HEK293 (cell line): ENCODE results near the gene ATE1.

ENCODE experiments used
- CTCF ChIA-PET: fragments of 350-600 bp; formaldehyde crosslinking; extraction: SDS; loops from one replicate; lab custom pipeline; 2021; ENCODE audit warnings: antibody characterized with exemption; lab: Yijun Ruan, JAX
- POLR2A ChIA-PET: fragments of 300-600 bp; formaldehyde crosslinking; extraction: SDS; loops from one replicate; lab custom pipeline; 2020; ENCODE audit warnings: antibody characterized with exemption, inconsistent platforms; lab: Yijun Ruan, JAX
- H3K27ac ChIP-seq: fragments of 200-500 bp; sonication (Bioruptor generic); 2 replicates; pipeline ENCODE4 v1.5.1; 2014; ENCODE audit warnings: low read depth, low read length, control low read depth, inconsistent platforms; ENCODE audit errors: extremely low read depth
- H3K36me3 ChIP-seq, 2 experiments: fragments of 200-500 bp in 1 of 2; sonication (Bioruptor generic) in 1 of 2; 1 replicate in 1 of 2; 2 replicates in 1 of 2; pipeline ENCODE4 v1.5.1; 2014 to 2017; ENCODE audit warnings: inconsistent platforms in 2 of 2, low read length in 2 of 2; ENCODE audit not compliant: control insufficient read depth in 2 of 2, insufficient read depth in 1 of 2
- H3K4me1 ChIP-seq: fragments of 200-500 bp; sonication (Bioruptor generic); 2 replicates; pipeline ENCODE4 v1.5.1; 2014; ENCODE audit warnings: mild to moderate bottlenecking, low read length, inconsistent platforms; ENCODE audit not compliant: control insufficient read depth, insufficient read depth
- H3K4me3 ChIP-seq: 2 replicates; pipeline ENCODE4 v1.5.1; 2011; ENCODE audit warnings: low read depth, mild to moderate bottlenecking, control low read depth, low read length, moderate library complexity
- H3K9me3 ChIP-seq: fragments of 200-500 bp; sonication (Bioruptor generic); 2 replicates; pipeline ENCODE4 v1.5.1; 2014; ENCODE audit warnings: low read depth, low read length, inconsistent platforms; ENCODE audit not compliant: control insufficient read depth, insufficient read depth
- GLI2 ChIP-seq: fragments of 450-650 bp; formaldehyde crosslinking; IDR thresholded peaks from 2 replicates; pipeline ENCODE4; 2017; ENCODE audit warnings: missing biosample characterization, missing genetic modification characterization, low read depth, borderline replicate concordance
- GLI4 ChIP-seq: fragments of 450-650 bp; formaldehyde crosslinking; IDR thresholded peaks from 2 replicates; pipeline ENCODE4 v1.5.1; 2016; ENCODE audit warnings: missing biosample characterization, missing genetic modification characterization
- KLF1 ChIP-seq: fragments of 450-650 bp; formaldehyde crosslinking; IDR thresholded peaks from 2 replicates; pipeline ENCODE4 v1.5.1; 2016; ENCODE audit warnings: missing biosample characterization, missing genetic modification characterization
- KLF16 ChIP-seq: fragments of 450-650 bp; formaldehyde crosslinking; IDR thresholded peaks from 2 replicates; pipeline ENCODE4 v1.5.1; 2017; ENCODE audit warnings: missing biosample characterization, missing genetic modification characterization
- MEIS1 ChIP-seq: sonication (generic); formaldehyde crosslinking; IDR thresholded peaks from 2 replicates; pipeline ENCODE4 v1.8.1; 2022; ENCODE audit warnings: missing genetic modification reagents, mild to moderate bottlenecking, borderline replicate concordance
- MZF1 ChIP-seq: fragments of 450-650 bp; formaldehyde crosslinking; IDR thresholded peaks from 2 replicates; pipeline ENCODE4 v1.5.1; 2017; ENCODE audit warnings: missing biosample characterization, missing genetic modification characterization, borderline replicate concordance
- REPIN1 ChIP-seq: fragments of 450-650 bp; formaldehyde crosslinking; IDR thresholded peaks from 2 replicates; pipeline ENCODE4 v1.5.1; 2017; ENCODE audit warnings: missing biosample characterization, missing genetic modification characterization, low read depth
- SCRT2 ChIP-seq: fragments of 450-650 bp; formaldehyde crosslinking; IDR thresholded peaks from 2 replicates; pipeline ENCODE4 v1.5.1; 2016; ENCODE audit warnings: missing biosample characterization, missing genetic modification characterization
- YY2 ChIP-seq: fragments of 450-650 bp; formaldehyde crosslinking; IDR thresholded peaks from 2 replicates; pipeline ENCODE4 v1.5.1; 2016; ENCODE audit warnings: missing biosample characterization, missing genetic modification characterization
- ZEB2 ChIP-seq: fragments of 450-650 bp; formaldehyde crosslinking; IDR thresholded peaks from 2 replicates; pipeline ENCODE4 v1.5.1; 2016; ENCODE audit warnings: missing biosample characterization, missing genetic modification characterization
- ZFHX2 ChIP-seq: fragments of 450-650 bp; formaldehyde crosslinking; conservative IDR thresholded peaks from 2 replicates; pipeline ENCODE4 v1.5.1; 2016; ENCODE audit warnings: missing biosample characterization, missing genetic modification characterization
- ZFP69B ChIP-seq: fragments of 450-650 bp; formaldehyde crosslinking; IDR thresholded peaks from 2 replicates; pipeline ENCODE4 v1.5.1; 2016; ENCODE audit warnings: missing biosample characterization, missing genetic modification characterization
- ZNF292 ChIP-seq: fragments of 450-650 bp; formaldehyde crosslinking; IDR thresholded peaks from 2 replicates; pipeline ENCODE4 v1.5.1; 2016; ENCODE audit warnings: low read depth, missing biosample characterization, missing genetic modification characterization, borderline replicate concordance
- ZNF335 ChIP-seq: fragments of 450-650 bp; formaldehyde crosslinking; conservative IDR thresholded peaks from 2 replicates; pipeline ENCODE4 v1.5.1; 2016; ENCODE audit warnings: missing biosample characterization, missing genetic modification characterization
- ZNF501 ChIP-seq: fragments of 450-650 bp; formaldehyde crosslinking; IDR thresholded peaks from 2 replicates; pipeline ENCODE4 v1.5.1; 2016; ENCODE audit warnings: missing biosample characterization, missing genetic modification characterization
- ZNF558 ChIP-seq: fragments of 450-650 bp; formaldehyde crosslinking; IDR thresholded peaks from 2 replicates; pipeline ENCODE4 v1.5.1; 2016; ENCODE audit warnings: missing biosample characterization, missing genetic modification characterization
- ZNF561 ChIP-seq: fragments of 450-650 bp; IDR thresholded peaks from 2 replicates; pipeline ENCODE4 v1.5.1; 2018; ENCODE audit warnings: missing biosample characterization, missing genetic modification characterization, borderline replicate concordance
- ZNF585B ChIP-seq: fragments of 450-650 bp; formaldehyde crosslinking; IDR thresholded peaks from 2 replicates; pipeline ENCODE4 v1.5.1; 2016; ENCODE audit warnings: missing biosample characterization, missing genetic modification characterization
- ZNF610 ChIP-seq: fragments of 450-650 bp; formaldehyde crosslinking; IDR thresholded peaks from 2 replicates; pipeline ENCODE4 v1.5.1; 2016; ENCODE audit warnings: missing biosample characterization, missing genetic modification characterization, borderline replicate concordance
- ZNF664 ChIP-seq: fragments of 450-650 bp; formaldehyde crosslinking; IDR thresholded peaks from 2 replicates; pipeline ENCODE4 v1.5.1; 2016; ENCODE audit warnings: missing biosample characterization, missing genetic modification characterization
- ZNF677 ChIP-seq: fragments of 450-650 bp; IDR thresholded peaks from 2 replicates; pipeline ENCODE4 v1.5.0; 2018; ENCODE audit warnings: missing biosample characterization, mild to moderate bottlenecking, missing genetic modification characterization, moderate library complexity
- ZNF76 ChIP-seq: fragments of 450-650 bp; formaldehyde crosslinking; IDR thresholded peaks from 2 replicates; pipeline ENCODE4; 2016; ENCODE audit warnings: low read depth, missing biosample characterization, missing genetic modification characterization, borderline replicate concordance
- ZNF777 ChIP-seq: fragments of 450-650 bp; formaldehyde crosslinking; IDR thresholded peaks from 2 replicates; pipeline ENCODE4 v1.5.1; 2017; ENCODE audit warnings: missing biosample characterization, missing genetic modification characterization, borderline replicate concordance
- ZNF843 ChIP-seq: fragments of 450-650 bp; formaldehyde crosslinking; IDR thresholded peaks from 2 replicates; pipeline ENCODE4 v1.5.1; 2016; ENCODE audit warnings: missing biosample characterization, missing genetic modification characterization
- ZSCAN23 ChIP-seq: fragments of 450-650 bp; formaldehyde crosslinking; IDR thresholded peaks from 2 replicates; pipeline ENCODE4 v1.5.1; 2016; ENCODE audit warnings: missing biosample characterization, missing genetic modification characterization
- TF ChIP-seq, protein P1 (sequence below): fragments of 450-650 bp; formaldehyde crosslinking; IDR thresholded peaks from 2 replicates; pipeline ENCODE4 v1.5.1; 2016; ENCODE audit warnings: missing biosample characterization, missing genetic modification characterization
- TF ChIP-seq, protein P2 (sequence below): fragments of 450-650 bp; formaldehyde crosslinking; IDR thresholded peaks from 2 replicates; pipeline ENCODE4 v1.5.1; 2016; ENCODE audit warnings: missing biosample characterization, missing genetic modification characterization
- TF ChIP-seq, protein P3 (sequence below): fragments of 450-650 bp; formaldehyde crosslinking; conservative IDR thresholded peaks from 2 replicates; pipeline ENCODE4 v1.5.1; 2016; ENCODE audit warnings: low read depth, missing biosample characterization, missing genetic modification characterization
- TF ChIP-seq, protein P4 (sequence below): IDR thresholded peaks from 2 replicates; pipeline ENCODE4 v1.6.1; 2011; ENCODE audit warnings: mild to moderate bottlenecking, low read depth, low read length, borderline replicate concordance
- TF ChIP-seq, protein P5 (sequence below): fragments of 450-650 bp; formaldehyde crosslinking; IDR thresholded peaks from 2 replicates; pipeline ENCODE4 v1.5.1; 2016; ENCODE audit warnings: missing biosample characterization, missing genetic modification characterization

The ATE1 gene

DNA sequence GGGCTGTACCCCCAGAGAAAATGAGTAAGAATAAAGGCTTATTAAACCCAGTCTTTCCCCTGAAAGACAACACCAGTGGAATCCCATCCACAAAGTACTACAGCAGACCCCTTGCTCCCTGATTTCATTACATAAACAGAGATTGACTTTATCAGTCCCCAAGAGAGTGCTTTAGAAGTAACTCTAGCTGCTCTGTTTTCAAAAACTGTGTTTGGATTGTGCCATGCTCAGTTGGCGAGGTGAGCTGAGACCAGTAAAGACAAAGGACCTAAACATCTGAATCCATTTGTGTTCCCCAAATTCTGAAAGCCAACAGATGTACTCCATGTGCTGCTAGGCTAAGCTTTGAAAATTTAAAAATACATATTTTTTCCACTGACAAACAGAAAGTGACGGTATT is 127.0 kb downstream of the ATE1 start:
- ChIA-PET CTCF (interaction anchor here (0.7 kb wide), 1 partner anchor 100 kb away, joined by 4 read pairs; no protein-coding TSS in a partner anchor), POLR2A (no interaction called here)
- no peak for TF ChIP-seq KLF1 (tag by site-specific recombination)
- TF ChIP-seq ZNF777 = no peak
- TF ChIP-seq, protein P1, sequence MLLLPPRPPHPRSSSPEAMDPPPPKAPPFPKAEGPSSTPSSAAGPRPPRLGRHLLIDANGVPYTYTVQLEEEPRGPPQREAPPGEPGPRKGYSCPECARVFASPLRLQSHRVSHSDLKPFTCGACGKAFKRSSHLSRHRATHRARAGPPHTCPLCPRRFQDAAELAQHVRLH (tag by site-specific recombination) = peak; percentile 57; the same call in 1 of the 2 replicates
- TF ChIP-seq REPIN1 (tag by site-specific recombination) = no peak
- no peak for TF ChIP-seq ZFP69B (tag by site-specific recombination)
- TF ChIP-seq GLI4 (tag by site-specific recombination) = no peak
- no peak for TF ChIP-seq MEIS1
- TF ChIP-seq, protein P2, sequence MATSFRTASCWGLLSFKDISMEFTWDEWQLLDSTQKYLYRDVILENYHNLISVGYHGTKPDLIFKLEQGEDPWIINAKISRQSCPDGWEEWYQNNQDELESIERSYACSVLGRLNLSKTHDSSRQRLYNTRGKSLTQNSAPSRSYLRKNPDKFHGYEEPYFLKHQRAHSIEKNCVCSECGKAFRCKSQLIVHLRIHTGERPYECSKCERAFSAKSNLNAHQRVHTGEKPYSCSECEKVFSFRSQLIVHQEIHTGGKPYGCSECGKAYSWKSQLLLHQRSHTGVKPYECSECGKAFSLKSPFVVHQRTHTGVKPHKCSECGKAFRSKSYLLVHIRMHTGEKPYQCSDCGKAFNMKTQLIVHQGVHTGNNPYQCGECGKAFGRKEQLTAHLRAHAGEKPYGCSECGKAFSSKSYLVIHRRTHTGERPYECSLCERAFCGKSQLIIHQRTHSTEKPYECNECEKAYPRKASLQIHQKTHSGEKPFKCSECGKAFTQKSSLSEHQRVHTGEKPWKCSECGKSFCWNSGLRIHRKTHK (tag by site-specific recombination) = no peak
- TF ChIP-seq GLI2 (tag by site-specific recombination) = peak; percentile 16; the same call in 1 of the 2 replicates
- no peak for TF ChIP-seq ZSCAN23 (tag by site-specific recombination)
- no peak for TF ChIP-seq ZNF677
- TF ChIP-seq YY2 = no peak
- no peak for TF ChIP-seq ZNF585B
- TF ChIP-seq, protein P3, sequence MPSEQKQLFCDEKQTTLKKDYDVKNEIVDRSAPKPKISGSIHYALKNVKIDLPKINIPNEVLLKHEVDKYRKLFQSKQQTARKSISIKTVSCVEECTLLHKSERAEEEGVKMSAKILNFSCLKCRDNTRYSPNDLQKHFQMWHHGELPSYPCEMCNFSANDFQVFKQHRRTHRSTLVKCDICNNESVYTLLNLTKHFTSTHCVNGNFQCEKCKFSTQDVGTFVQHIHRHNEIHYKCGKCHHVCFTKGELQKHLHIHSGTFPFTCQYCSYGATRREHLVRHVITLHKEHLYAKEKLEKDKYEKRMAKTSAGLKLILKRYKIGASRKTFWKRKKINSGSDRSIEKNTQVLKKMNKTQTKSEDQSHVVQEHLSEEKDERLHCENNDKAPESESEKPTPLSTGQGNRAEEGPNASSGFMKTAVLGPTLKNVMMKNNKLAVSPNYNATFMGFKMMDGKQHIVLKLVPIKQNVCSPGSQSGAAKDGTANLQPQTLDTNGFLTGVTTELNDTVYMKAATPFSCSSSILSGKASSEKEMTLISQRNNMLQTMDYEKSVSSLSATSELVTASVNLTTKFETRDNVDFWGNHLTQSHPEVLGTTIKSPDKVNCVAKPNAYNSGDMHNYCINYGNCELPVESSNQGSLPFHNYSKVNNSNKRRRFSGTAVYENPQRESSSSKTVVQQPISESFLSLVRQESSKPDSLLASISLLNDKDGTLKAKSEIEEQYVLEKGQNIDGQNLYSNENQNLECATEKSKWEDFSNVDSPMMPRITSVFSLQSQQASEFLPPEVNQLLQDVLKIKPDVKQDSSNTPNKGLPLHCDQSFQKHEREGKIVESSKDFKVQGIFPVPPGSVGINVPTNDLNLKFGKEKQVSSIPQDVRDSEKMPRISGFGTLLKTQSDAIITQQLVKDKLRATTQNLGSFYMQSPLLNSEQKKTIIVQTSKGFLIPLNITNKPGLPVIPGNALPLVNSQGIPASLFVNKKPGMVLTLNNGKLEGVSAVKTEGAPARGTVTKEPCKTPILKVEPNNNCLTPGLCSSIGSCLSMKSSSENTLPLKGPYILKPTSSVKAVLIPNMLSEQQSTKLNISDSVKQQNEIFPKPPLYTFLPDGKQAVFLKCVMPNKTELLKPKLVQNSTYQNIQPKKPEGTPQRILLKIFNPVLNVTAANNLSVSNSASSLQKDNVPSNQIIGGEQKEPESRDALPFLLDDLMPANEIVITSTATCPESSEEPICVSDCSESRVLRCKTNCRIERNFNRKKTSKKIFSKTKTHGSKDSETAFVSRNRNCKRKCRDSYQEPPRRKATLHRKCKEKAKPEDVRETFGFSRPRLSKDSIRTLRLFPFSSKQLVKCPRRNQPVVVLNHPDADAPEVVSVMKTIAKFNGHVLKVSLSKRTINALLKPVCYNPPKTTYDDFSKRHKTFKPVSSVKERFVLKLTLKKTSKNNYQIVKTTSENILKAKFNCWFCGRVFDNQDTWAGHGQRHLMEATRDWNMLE (tag by site-specific recombination) = no peak
- TF ChIP-seq SCRT2 (tag by site-specific recombination) = no peak
- no peak for TF ChIP-seq ZNF610
- TF ChIP-seq ZNF501 (tag by site-specific recombination) = no peak
- TF ChIP-seq, protein P4, sequence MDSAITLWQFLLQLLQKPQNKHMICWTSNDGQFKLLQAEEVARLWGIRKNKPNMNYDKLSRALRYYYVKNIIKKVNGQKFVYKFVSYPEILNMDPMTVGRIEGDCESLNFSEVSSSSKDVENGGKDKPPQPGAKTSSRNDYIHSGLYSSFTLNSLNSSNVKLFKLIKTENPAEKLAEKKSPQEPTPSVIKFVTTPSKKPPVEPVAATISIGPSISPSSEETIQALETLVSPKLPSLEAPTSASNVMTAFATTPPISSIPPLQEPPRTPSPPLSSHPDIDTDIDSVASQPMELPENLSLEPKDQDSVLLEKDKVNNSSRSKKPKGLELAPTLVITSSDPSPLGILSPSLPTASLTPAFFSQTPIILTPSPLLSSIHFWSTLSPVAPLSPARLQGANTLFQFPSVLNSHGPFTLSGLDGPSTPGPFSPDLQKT = no peak
- TF ChIP-seq ZEB2 (tag by site-specific recombination) = peak; percentile 65; the same call in 1 of the 2 replicates
- TF ChIP-seq ZNF76 = no peak
- no peak for TF ChIP-seq KLF16
- no peak for TF ChIP-seq ZNF335
- no peak for TF ChIP-seq ZFHX2 (tag by site-specific recombination)
- no peak for TF ChIP-seq ZNF558
- TF ChIP-seq, protein P5, sequence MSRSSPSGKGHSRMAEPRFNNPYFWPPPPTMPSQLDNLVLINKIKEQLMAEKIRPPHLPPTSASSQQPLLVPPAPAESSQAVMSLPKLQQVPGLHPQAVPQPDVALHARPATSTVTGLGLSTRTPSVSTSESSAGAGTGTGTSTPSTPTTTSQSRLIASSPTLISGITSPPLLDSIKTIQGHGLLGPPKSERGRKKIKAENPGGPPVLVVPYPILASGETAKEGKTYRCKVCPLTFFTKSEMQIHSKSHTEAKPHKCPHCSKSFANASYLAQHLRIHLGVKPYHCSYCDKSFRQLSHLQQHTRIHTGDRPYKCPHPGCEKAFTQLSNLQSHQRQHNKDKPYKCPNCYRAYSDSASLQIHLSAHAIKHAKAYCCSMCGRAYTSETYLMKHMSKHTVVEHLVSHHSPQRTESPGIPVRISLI = no peak
- TF ChIP-seq ZNF561 (tag by site-specific recombination) = peak; percentile 68; the same call in 1 of the 2 replicates
- no peak for TF ChIP-seq ZNF664 (tag by site-specific recombination)
- peak; percentile 82 for TF ChIP-seq ZNF843
- TF ChIP-seq MZF1 = peak; percentile 73; the same call in 1 of the 2 replicates
- no peak for TF ChIP-seq ZNF292 (tag by site-specific recombination)

More for the DNA sequence above, 127.0 kb downstream of the ATE1 start:
- Histone ChIP-seq H3K9me3 (no peaks in the 10 kb centered on the region), H3K4me1 (peaks cover 32% of the 10 kb centered on the region), H3K27ac (no peak overlapping the region), H3K4me3 (no peak overlapping the region), H3K36me3 (no peaks in the 10 kb centered on the region)
